NB4 (cell line): ENCODE results near the gene CCDC85C.

Experiments used
- DNase-seq: peaks from one replicate; pipeline ENCODE4 v3.0.0; 2010; ENCODE audit warnings: low read depth
- H3K4me3 ChIP-seq: one replicate; pipeline ENCODE4 v1.5.1; 2011; ENCODE audit warnings: mild to moderate bottlenecking, low read depth, low read length, moderate library complexity
- CTCF ChIP-seq: IDR thresholded peaks from one replicate; pipeline ENCODE4 v1.5.1; 2012; ENCODE audit warnings: low read depth, low read length
- MAX ChIP-seq: IDR thresholded peaks from 2 replicates; pipeline ENCODE4 v1.6.1; 2011; ENCODE audit warnings: low read depth, low read length
- MYC ChIP-seq: IDR thresholded peaks from 2 replicates; pipeline ENCODE4 v1.6.1; 2011; ENCODE audit warnings: low read depth, low read length
- POLR2A ChIP-seq: IDR thresholded peaks from 2 replicates; pipeline ENCODE4 v1.6.1; 2011; ENCODE audit warnings: mild to moderate bottlenecking; ENCODE audit not compliant: insufficient read length; ENCODE audit errors: extremely low read depth

Gene CCDC85C

GRCh38 chr14:99566390-99567354, 37.3 kb downstream of the CCDC85C start:
- H3K4me3 ChIP-seq = no peak overlapping the region
- no peak for DNase-seq
- TF ChIP-seq CTCF (no peak), POLR2A (no peak), MYC (no peak), MAX (no peak)

GRCh38 chr14:99566009-99566389, 38.0 kb downstream of the CCDC85C start:
- H3K4me3 ChIP-seq = no peak overlapping the region
- DNase-seq = no peak
- TF ChIP-seq POLR2A (no peak), MAX (no peak), CTCF (no peak), MYC (no peak)

GRCh38 chr14:99565383-99565782, 38.6 kb downstream of the CCDC85C start:
- no peak for TF ChIP-seq MYC
- TF ChIP-seq POLR2A = no peak
- no peak for TF ChIP-seq CTCF
- TF ChIP-seq MAX = no peak
- DNase-seq = no peak

GRCh38 chr14:99564926-99565259, 39.1 kb downstream of the CCDC85C start:
- H3K4me3 ChIP-seq = no peak overlapping the region
- no peak for TF ChIP-seq MYC
- TF ChIP-seq CTCF = no peak
- no peak for TF ChIP-seq MAX
- no peak for TF ChIP-seq POLR2A
- DNase-seq = no peak

More at GRCh38 chr14:99565383-99565782, 38.6 kb downstream of the CCDC85C start:
- no peak overlapping the region for H3K4me3 ChIP-seq

GRCh38 chr14:99564256-99564925, 39.6 kb downstream of the CCDC85C start:
- no peak for DNase-seq
- TF ChIP-seq POLR2A (no peak), MYC (no peak), CTCF (no peak), MAX (no peak)
- no peak overlapping the region for H3K4me3 ChIP-seq
